HL-60/S4 treated with retinoic acid at 250 ng/mL for 4 days and 3 days (cell line): ENCODE data around the gene MT1A.
"Not testable (repeated sequence)": the region's sequence is repeated elsewhere in the genome, so short reads cannot be mapped to it uniquely, and the experiment has no call there.

ENCODE experiments used
- in situ Hi-C: fragments of 300-500 bp; cut with MboI; formaldehyde crosslinking; loops from 2 replicates; pipeline ENCODE4 v1.7.0; 2022; ENCODE audit warnings: low sequenced_read_pairs

The MT1A gene

DNA sequence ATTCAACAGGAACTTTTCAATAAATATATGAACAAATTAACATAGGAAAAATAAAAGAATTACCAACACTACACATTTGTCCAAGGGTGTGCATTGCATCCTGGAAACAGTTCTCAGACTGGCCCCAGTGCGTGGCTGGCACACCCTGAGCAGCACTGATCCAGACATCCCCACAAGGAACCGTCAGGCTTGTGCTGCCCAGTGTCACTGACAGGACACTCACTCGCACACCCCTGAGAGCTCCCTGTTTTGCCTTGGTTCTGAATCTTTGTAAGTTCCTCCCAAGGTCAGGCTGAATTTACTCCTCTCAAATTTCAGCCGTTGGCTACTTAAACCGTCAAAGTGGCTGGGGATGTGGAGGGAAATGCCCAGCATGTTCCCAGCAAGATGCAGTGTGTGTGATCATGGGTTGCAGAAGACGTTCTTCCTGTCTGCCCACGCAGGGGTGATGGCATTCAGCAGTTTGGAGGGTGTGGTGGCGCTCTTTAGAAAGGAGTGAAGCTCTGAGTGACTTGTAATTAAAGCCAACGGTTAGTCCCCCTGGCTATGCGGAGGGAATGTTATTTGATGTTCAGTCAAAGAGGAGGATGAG is 28.4 kb upstream of the MT1A start:
- in situ Hi-C loops: no loop called here

DNA sequence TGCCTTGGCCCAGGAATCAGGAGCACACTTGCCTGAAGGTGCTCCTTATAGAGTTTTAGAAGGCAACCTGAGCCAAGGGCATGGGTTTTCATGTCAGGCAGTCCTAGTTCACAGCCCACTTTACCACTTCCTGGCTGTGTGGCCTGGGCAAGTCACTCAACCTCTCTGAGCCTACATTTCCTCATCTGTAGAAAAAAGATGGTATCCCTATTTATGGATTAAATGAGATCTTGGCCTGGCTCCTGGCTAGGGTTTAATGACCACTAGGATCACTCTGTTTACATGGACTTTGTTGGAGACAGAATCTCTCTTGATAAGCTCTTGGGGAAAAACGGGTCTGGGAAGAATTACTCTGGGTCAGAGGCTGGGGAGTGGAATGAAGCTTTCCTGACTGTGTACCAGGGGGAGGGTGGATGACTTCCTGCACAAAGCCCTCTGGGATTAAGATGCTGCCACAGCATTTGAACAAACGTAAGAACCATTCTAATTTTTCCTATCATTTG is 27.8 kb upstream of the MT1A start:
- in situ Hi-C loops: no loop called here

DNA sequence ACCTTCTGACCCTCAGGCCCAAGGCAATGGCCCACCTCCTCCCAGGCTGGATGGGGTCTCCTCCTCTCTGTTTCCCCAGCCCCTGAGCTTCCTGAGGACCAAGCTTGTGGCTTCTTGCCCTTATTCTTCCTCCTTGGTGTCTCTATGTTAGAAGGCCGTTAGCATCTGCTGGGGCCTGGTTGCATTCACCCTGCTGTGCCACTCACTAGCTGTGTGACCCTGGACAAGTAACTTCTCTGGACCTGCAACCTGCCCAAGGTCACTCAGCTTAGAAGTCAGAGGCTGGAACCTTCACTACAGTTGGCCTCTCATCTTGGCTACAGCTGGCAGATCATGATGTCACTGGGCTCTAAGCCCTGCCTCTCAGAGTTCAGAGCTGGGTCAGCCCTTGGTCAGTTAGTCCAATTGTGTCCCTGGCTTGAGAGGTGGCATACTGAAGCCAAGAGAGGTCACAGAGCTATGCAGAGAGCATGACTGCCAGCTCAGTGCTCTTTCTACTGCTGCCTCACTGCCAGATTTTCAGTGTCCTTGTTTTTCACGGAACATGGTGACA is 27.1 kb upstream of the MT1A start:
- in situ Hi-C loops: no loop called here

DNA sequence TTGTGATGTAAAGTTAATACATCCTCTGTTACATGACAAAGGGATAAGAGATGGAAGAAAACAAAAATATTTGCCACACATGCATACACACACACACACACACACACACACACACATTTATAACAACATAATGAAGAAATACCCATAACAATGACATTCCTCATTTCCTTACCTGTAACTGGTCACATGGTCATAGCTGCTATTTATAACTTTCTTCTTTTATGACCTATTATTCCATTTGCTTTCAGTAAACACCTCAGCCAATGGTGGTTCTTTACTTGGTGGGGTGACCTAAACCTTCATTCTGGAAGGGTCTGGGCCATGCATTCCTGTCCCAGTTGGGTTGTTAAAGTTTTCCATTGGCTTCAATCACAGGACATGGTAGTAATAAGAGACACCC is 24.8 kb upstream of the MT1A start:
- in situ Hi-C loops: no loop called here

- in situ Hi-C loops: no loop called here
These were observed 23.9 kb upstream of the MT1A start for GRCh38 chr16:56614549-56614991.

GRCh38 chr16:56615353-56615752 is 23.1 kb upstream of the MT1A start:
- in situ Hi-C loops: no loop called here

GRCh38 chr16:56616608-56617211 is 21.8 kb upstream of the MT1A start:
- in situ Hi-C loops: no loop called here

GRCh38 chr16:56617212-56618085 is 21.0 kb upstream of the MT1A start:
- in situ Hi-C loops: no loop called here

- in situ Hi-C loops: no loop called here
These were observed 20.3 kb upstream of the MT1A start for GRCh38 chr16:56618138-56618537.

DNA sequence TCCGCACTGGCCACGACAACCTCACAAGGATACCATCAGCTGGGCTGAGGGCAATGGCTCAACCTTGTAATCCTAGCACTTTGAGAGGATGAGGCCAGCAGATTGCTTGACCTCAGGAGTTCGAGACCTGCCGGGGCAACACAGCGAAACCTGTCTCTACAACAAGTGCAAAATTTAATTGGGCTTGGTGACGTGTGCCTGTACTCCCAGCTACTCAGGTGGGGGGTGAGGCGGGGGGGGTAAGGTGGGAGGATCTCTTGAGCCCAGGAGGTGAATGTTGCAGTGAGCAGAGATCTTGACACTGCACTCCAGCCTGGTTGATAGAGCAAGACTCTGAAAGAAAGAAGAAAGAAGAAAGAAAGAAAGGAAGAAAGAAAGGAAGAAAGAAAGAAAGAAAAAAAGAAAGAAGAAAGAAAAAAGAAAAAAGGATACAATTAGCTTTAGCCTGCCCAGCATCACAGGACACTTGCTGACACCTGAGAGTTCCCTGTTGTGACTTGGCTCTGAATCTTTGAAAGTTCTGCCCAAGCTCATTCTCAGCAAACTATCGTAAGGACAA is 18.0 kb upstream of the MT1A start:
- in situ Hi-C loops: no loop called here

GRCh38 chr16:56621665-56622445 is 16.6 kb upstream of the MT1A start:
- in situ Hi-C loops: not testable (repeated sequence)

DNA sequence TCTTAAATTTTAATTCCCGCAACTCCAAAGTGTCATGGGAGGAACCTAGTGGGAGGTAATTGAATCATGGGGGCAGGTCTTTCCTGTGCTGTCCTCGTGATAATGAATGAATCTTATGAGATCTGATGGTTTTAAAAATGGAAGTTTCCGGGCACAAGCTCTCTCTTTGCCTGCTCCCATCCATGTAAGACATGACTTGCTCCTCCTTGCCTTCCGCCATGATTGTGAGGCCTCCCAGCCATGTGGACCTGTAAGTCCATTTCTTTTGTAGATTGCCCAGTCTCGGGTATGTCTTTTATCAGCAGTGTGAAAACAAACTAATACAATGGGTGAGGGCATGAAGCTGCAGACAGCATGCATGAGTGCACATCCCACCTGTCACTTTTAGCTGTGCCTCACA is 15.3 kb upstream of the MT1A start:
- in situ Hi-C loops: not testable (repeated sequence)

DNA sequence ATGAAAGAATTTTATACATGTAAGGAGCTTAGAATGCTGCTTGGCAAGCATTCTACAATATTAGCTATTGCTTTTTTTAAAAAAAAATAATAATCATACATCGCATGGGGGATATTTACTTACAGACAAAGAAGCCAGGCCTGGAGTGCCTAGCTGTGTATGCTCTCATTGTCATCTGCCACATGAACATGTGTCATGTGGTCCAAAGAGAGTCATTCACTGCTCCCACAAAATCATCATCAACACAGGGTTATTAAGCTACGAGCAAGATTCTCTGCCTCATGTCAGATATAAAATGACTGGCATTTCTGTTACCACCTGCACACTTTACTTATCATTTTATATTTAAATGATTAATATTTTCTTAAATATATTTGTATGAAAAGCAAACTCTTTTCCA is 14.8 kb upstream of the MT1A start:
- in situ Hi-C loops: no loop called here

- in situ Hi-C loops: no loop called here
These were observed 13.1 kb upstream of the MT1A start, which contains the start of gene MT1E for GRCh38 chr16:56625140-56625942. Gene MT1E, plus strand, starts transcription at chr16:56625781. Its CDS starts 71 bp downstream, at chr16:56625852.

DNA sequence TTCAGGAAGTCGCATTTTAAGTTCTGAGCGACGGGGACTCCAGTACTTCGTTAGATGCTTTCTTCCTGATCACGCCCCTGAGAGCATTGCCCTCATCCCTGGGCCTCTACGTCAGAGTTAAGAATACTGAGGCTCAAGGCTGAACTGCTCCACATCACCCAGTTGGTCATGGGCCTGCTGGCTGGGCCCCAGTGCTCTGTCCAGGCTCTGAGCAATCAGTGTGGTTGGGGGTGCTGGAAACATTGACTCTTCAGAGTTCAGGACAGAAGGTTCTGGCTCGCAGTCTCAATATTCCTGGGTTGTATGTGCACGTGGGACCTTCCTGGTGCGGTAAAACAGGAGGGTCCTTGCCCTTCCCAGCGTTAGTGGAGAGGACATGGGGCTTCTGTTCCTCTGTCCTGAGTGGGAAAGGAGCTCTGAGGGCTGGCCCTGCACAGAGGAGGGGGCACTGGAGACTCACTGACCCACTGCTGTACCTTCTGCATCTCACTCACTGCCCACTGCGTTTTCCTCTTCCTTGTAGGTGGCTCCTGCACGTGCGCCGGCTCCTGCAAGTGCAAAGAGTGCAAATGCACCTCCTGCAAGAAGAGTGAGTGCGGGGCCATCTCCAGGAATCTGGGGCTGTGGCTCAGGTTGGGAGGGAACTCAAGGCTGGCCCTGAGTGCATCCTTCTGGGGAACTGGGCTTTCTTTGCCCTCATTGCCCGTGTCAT is 12.4 kb upstream of the MT1A start:
- in situ Hi-C loops: no loop called here

- in situ Hi-C loops: no loop called here
These were observed 11.8 kb upstream of the MT1A start for GRCh38 chr16:56626685-56627084.

GRCh38 chr16:56628486-56629350 is 9.7 kb upstream of the MT1A start:
- in situ Hi-C loops: no loop called here

GRCh38 chr16:56629531-56629930 is 8.9 kb upstream of the MT1A start:
- in situ Hi-C loops: no loop called here
